Astrocyte (in vitro differentiated cells and primary cell): ENCODE results near the gene CDH18. TPM values are rescaled to one million over a fixed set of nuclear protein-coding genes. Genes with fewer than 3 reads are reported as not detected.

Experiments
- DNase-seq: peaks from one replicate; pipeline ENCODE4 v3.0.0-alpha.2; 2010; ENCODE audit warnings: low read depth
- FAIRE-seq: peaks from 2 replicates; lab custom pipeline; 2011; peaks lifted over from hg19 to GRCh38; lab: Jason Lieb, UNC
- H2AFZ ChIP-seq: 2 replicates; pipeline ENCODE4 v1.6.0; 2012; ENCODE audit warnings: low read depth, low read length, inconsistent platforms
- H3K27ac ChIP-seq: 2 replicates; pipeline ENCODE4 v1.5.1; 2011; ENCODE audit warnings: low read depth, low read length, inconsistent platforms
- H3K27me3 ChIP-seq: 2 replicates; pipeline ENCODE4 v1.6.0; 2011; ENCODE audit warnings: low read length, inconsistent platforms; ENCODE audit not compliant: insufficient read depth
- H3K36me3 ChIP-seq: 2 replicates; pipeline ENCODE4 v1.5.1; 2011; ENCODE audit warnings: low read length, inconsistent platforms; ENCODE audit not compliant: insufficient read depth
- H3K4me1 ChIP-seq: 2 replicates; pipeline ENCODE4 v1.5.1; 2011; ENCODE audit warnings: low read length, inconsistent platforms; ENCODE audit not compliant: insufficient read depth
- H3K4me2 ChIP-seq: 2 replicates; pipeline ENCODE4 v1.6.0; 2012; ENCODE audit warnings: low read length, inconsistent platforms
- H3K4me3 ChIP-seq: 2 replicates; pipeline ENCODE4 v1.5.1; 2011; ENCODE audit warnings: low read depth, mild to moderate bottlenecking, low read length, inconsistent platforms; ENCODE audit not compliant: insufficient read depth
- H3K79me2 ChIP-seq: 2 replicates; pipeline ENCODE4 v1.6.0; 2012; ENCODE audit warnings: mild to moderate bottlenecking, low read length, inconsistent platforms; ENCODE audit not compliant: insufficient read depth
- H3K9ac ChIP-seq: 2 replicates; pipeline ENCODE4 v1.6.0; 2012; ENCODE audit warnings: mild to moderate bottlenecking, low read length, inconsistent platforms
- H3K9me3 ChIP-seq: 2 replicates; pipeline ENCODE4 v1.5.1; 2012; ENCODE audit warnings: low read depth, mild to moderate bottlenecking, low read length, inconsistent platforms; ENCODE audit not compliant: insufficient read depth
- H4K20me1 ChIP-seq: 2 replicates; pipeline ENCODE4 v1.6.0; 2012; ENCODE audit warnings: low read length, inconsistent platforms; ENCODE audit not compliant: insufficient read depth
- H3K27ac Mint-ChIP-seq: one replicate; pipeline ENCODE4 v1.8.0; 2021; ENCODE audit warnings: mild to moderate bottlenecking, mixed read lengths; ENCODE audit not compliant: unreplicated experiment
- H3K27me3 Mint-ChIP-seq: one replicate; pipeline ENCODE4 v1.8.0; 2021; ENCODE audit warnings: low read depth, mixed read lengths; ENCODE audit not compliant: unreplicated experiment
- H3K36me3 Mint-ChIP-seq: one replicate; pipeline ENCODE4 v1.8.0; 2021; ENCODE audit warnings: low read depth, mixed read lengths; ENCODE audit not compliant: unreplicated experiment
- H3K4me1 Mint-ChIP-seq: one replicate; pipeline ENCODE4 v1.8.0; 2021; ENCODE audit warnings: low read depth, mixed read lengths; ENCODE audit not compliant: unreplicated experiment
- H3K4me3 Mint-ChIP-seq: one replicate; pipeline ENCODE4 v1.8.0; 2021; ENCODE audit warnings: mild to moderate bottlenecking, moderate library complexity, mixed read lengths; ENCODE audit not compliant: unreplicated experiment
- H3K9me3 Mint-ChIP-seq: one replicate; pipeline ENCODE4 v1.8.0; 2021; ENCODE audit warnings: mild to moderate bottlenecking, mixed read lengths; ENCODE audit not compliant: unreplicated experiment
- EZH2 ChIP-seq: IDR thresholded peaks from 2 replicates; pipeline ENCODE4 v1.6.1; 2012; ENCODE audit warnings: mild to moderate bottlenecking, low read length, inconsistent platforms; ENCODE audit not compliant: insufficient read depth
- total RNA-seq: library from RNA; stranded (reverse); gene quantifications from 2 replicates; pipeline ENCODE4 v1.2.1, GENCODE V29; 2021
- TF ChIP-seq, protein P1 (sequence below): IDR thresholded peaks from 2 replicates; pipeline ENCODE4 v1.5.1; 2011; ENCODE audit warnings: low read depth, mild to moderate bottlenecking, inconsistent platforms, low read length, moderate library complexity; ENCODE audit not compliant: insufficient read depth

CDH18 gene
- total RNA-seq, 1 donor from 2014 or later = not detected

DNA sequence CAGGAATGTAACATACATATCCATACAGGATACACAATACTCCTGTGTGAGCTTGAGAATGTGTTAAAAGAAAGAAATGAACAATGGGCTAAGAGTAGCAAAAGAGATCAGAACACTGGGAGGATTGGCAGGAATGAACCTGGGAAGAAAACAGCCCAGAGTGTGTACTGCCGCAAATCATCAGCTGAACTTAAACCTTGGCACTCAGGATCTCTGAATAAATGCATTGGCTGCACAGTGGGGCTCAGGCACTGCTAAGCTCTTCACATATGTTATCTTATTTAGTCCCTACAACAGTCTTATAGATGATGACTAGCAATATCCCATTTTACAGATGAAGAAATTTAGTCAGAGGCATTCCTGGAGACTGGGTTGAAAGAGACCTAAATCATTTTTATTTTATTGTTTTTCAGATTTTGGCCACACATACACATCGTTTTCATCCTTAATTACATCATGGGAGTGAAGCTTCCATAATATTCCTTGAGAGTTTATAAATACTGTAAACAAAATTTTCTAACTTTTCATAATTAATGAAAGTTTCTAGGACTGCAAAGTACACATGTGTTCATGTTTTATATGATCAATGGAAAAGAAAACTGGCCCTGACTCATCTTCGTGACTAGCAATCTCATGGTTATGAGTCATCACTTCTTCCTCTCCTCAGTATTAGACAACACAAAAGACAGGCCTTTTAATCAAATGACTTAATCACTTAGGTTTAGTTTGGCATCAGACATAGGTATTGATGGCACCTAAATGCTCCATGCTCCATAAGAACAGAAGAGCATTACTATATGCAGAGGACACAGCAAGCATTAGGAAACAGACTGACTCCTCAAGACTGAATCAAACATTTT lies 59.2 kb downstream of the CDH18 start:
- Histone ChIP-seq H3K9me3 (no peaks in the 10 kb centered on the region), H2AFZ (no peak overlapping the region), H3K36me3 (no peaks in the 10 kb centered on the region), H3K27ac (peak overlapping the region; percentile 77), H3K79me2 (no peaks in the 10 kb centered on the region), H3K27me3 (no peaks in the 10 kb centered on the region), H3K4me2 (peak overlapping the region; percentile 53), H4K20me1 (no peaks in the 10 kb centered on the region), H3K9ac (peak overlapping the region; percentile 21), H3K4me3 (no peak overlapping the region), H3K4me1 (peaks cover 14% of the 10 kb centered on the region)
- Mint-ChIP-seq H3K9me3 (peaks cover 2% of the 10 kb centered on the region), H3K27me3 (no peaks in the 10 kb centered on the region), H3K27ac (peak overlapping the region; percentile 55), H3K4me3 (no peak overlapping the region), H3K36me3 (no peaks in the 10 kb centered on the region), H3K4me1 (peaks cover 22% of the 10 kb centered on the region)
- FAIRE-seq (no peak), DNase-seq (peak; percentile 91)
- TF ChIP-seq, protein P1, sequence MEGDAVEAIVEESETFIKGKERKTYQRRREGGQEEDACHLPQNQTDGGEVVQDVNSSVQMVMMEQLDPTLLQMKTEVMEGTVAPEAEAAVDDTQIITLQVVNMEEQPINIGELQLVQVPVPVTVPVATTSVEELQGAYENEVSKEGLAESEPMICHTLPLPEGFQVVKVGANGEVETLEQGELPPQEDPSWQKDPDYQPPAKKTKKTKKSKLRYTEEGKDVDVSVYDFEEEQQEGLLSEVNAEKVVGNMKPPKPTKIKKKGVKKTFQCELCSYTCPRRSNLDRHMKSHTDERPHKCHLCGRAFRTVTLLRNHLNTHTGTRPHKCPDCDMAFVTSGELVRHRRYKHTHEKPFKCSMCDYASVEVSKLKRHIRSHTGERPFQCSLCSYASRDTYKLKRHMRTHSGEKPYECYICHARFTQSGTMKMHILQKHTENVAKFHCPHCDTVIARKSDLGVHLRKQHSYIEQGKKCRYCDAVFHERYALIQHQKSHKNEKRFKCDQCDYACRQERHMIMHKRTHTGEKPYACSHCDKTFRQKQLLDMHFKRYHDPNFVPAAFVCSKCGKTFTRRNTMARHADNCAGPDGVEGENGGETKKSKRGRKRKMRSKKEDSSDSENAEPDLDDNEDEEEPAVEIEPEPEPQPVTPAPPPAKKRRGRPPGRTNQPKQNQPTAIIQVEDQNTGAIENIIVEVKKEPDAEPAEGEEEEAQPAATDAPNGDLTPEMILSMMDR = no peak
- no peak for TF ChIP-seq EZH2

DNA sequence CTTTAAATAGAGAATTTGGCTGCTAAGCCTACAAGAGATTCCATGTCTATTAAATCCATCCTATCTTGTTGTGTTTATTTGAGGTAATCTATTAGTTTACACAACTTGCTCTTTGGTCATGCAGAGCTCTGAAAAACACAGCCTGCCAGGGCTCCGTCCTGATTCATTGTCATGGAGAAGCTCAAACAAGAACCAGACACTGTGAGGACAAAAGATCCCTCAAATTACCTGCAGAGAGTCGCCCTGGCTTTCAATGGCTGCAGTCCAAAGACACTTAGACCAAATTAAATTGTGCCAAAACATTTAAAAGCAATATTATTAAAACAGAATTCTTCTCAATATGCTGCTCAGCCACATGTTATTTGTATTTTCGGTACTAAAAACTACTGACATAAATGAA lies 60.1 kb downstream of the CDH18 start:
- Mint-ChIP-seq H3K36me3 (no peaks in the 10 kb centered on the region), H3K4me1 (peaks cover 24% of the 10 kb centered on the region), H3K27me3 (no peaks in the 10 kb centered on the region), H3K9me3 (no peaks in the 10 kb centered on the region), H3K4me3 (no peak overlapping the region), H3K27ac (peak overlapping the region; percentile 55)
- FAIRE-seq (no peak), DNase-seq (no peak)
- Histone ChIP-seq H2AFZ (no peak overlapping the region), H3K27ac (no peak overlapping the region), H3K79me2 (no peaks in the 10 kb centered on the region), H3K36me3 (no peaks in the 10 kb centered on the region), H3K9me3 (no peaks in the 10 kb centered on the region), H3K27me3 (no peaks in the 10 kb centered on the region), H3K9ac (no peak overlapping the region), H3K4me2 (no peak overlapping the region), H4K20me1 (no peaks in the 10 kb centered on the region), H3K4me3 (no peak overlapping the region), H3K4me1 (peaks cover 14% of the 10 kb centered on the region)
- TF ChIP-seq EZH2 = no peak
- TF ChIP-seq, protein P1 = no peak

DNA sequence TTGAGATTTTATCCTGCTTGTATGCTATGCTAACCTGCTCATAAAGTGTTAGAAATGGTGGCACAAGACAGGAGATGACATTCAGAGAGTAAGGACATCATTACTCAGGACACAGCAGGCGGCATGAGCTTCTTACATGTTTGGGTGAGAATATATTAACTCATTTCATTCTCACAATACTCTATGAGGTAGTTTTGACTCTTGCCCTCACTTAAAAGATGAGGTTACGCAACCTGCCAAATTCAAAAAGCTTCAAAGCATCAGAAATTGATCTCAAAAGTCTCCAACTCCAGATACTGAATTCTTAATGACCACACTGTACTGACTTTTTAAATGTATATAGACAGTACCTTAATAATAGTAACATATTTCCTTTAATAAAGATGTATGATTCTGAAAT lies 60.8 kb downstream of the CDH18 start:
- Mint-ChIP-seq H3K27ac (no peak overlapping the region), H3K4me1 (peaks cover 24% of the 10 kb centered on the region), H3K36me3 (no peaks in the 10 kb centered on the region), H3K27me3 (no peaks in the 10 kb centered on the region), H3K9me3 (no peaks in the 10 kb centered on the region), H3K4me3 (no peak overlapping the region)
- no peaks in the 10 kb centered on the region for H4K20me1 ChIP-seq
- DNase-seq (no peak), FAIRE-seq (no peak)
- H3K9me3 ChIP-seq = no peaks in the 10 kb centered on the region
- H2AFZ ChIP-seq = no peak overlapping the region
- no peak overlapping the region for H3K27ac ChIP-seq
- no peaks in the 10 kb centered on the region for H3K27me3 ChIP-seq
- TF ChIP-seq, protein P1 = no peak
- TF ChIP-seq EZH2 = no peak
- no peak overlapping the region for H3K4me2 ChIP-seq
- no peak overlapping the region for H3K4me3 ChIP-seq
- no peaks in the 10 kb centered on the region for H3K36me3 ChIP-seq
- H3K4me1 ChIP-seq = peaks cover 14% of the 10 kb centered on the region
- no peak overlapping the region for H3K9ac ChIP-seq
- H3K79me2 ChIP-seq = no peaks in the 10 kb centered on the region
